Activated CD4-positive, alpha-beta T cell treated with anti-CD3 and anti-CD28 coated beads, Interleukin-2, amount 50 U/mL, for 48 hours (primary cell): ENCODE measurements around the gene RPSA.
"Not testable (repeated sequence)": the region's sequence is repeated elsewhere in the genome, so short reads cannot be mapped to it uniquely, and the experiment has no call there.

Experiments used
- DNase-seq, 2 experiments: peaks; one replicate each; pipeline ENCODE4 v3.0.0-alpha.2; 2020

RPSA gene

GRCh38 chr3:39390181-39390580, 16.3 kb upstream of the RPSA start:
- no peak for DNase-seq

- no peak for DNase-seq
These were observed 9.8 kb upstream of the RPSA start for GRCh38 chr3:39396690-39397089.

- no peak for DNase-seq
These were observed 7.8 kb upstream of the RPSA start for GRCh38 chr3:39398700-39399099.

- no peak for DNase-seq
These were observed 4.5 kb upstream of the RPSA start for GRCh38 chr3:39401983-39402382.

- no peak for DNase-seq
These were observed 1.4 kb upstream of the RPSA start for GRCh38 chr3:39404943-39405686.

GRCh38 chr3:39405687-39406367, 693 bp upstream of the RPSA start:
- no peak for DNase-seq

- DNase-seq = no peak
These were observed 724 bp downstream of the RPSA start for GRCh38 chr3:39407259-39407629.

GRCh38 chr3:39407773-39408492, 1.4 kb downstream of the RPSA start:
- no peak for DNase-seq

GRCh38 chr3:39408493-39409372, 2.2 kb downstream of the RPSA start:
- peak; percentile 69 to 73 for DNase-seq

GRCh38 chr3:39409514-39410136, 3.1 kb downstream of the RPSA start:
- DNase-seq = no peak

GRCh38 chr3:39410893-39411292, 4.4 kb downstream of the RPSA start:
- DNase-seq = no peak

- DNase-seq = no peak
These were observed 6.2 kb downstream of the RPSA start for GRCh38 chr3:39412668-39413260.

GRCh38 chr3:39413691-39414420, 7.3 kb downstream of the RPSA start:
- no peak for DNase-seq

- DNase-seq = peak in 1 of 2 experiments; percentile 33
These were observed 7.9 kb downstream of the RPSA start for GRCh38 chr3:39414421-39414907.

GRCh38 chr3:39415302-39415701, 8.8 kb downstream of the RPSA start:
- DNase-seq = not testable (repeated sequence)

GRCh38 chr3:39415983-39416382, 9.5 kb downstream of the RPSA start:
- no peak for DNase-seq

GRCh38 chr3:39416998-39417397, 10.5 kb downstream of the RPSA start:
- DNase-seq = not testable (repeated sequence)

GRCh38 chr3:39418556-39419225, 12.2 kb downstream of the RPSA start:
- DNase-seq = not testable (repeated sequence)

- DNase-seq = no peak
These were observed 13.3 kb downstream of the RPSA start for GRCh38 chr3:39419742-39420315.

- no peak for DNase-seq
These were observed 14.0 kb downstream of the RPSA start for GRCh38 chr3:39420543-39420942.
